Measurements from ENCODE around the gene SAG. TPM values are rescaled to one million over a fixed set of nuclear protein-coding genes. Genes with fewer than 3 reads are reported as not detected.
A peak's percentile ranks its signal among the peaks of the same experiment; 100 is the strongest.

The SAG gene
- total and polyA plus RNA-seq, 2 experiments from 2014 or later: not detected

Small RNAs within 50 kb of the gene (small RNA-seq; reads per million reads assigned to genes)
- not detected for gene RF00019 (ENCODE audit: low replicate concordance)
- 7.6 reads per million, percentile 95 among the genes with 10 or more reads in this experiment for gene SCARNA5 (ENCODE audit: low replicate concordance)
- gene SCARNA6 (ENCODE audit: low replicate concordance): 18.3 reads per million, percentile 98 among the genes with 10 or more reads in this experiment

Other genes with a start within 250 kb of the SAG start
- 8.0 and 8.3 TPM in 2 replicates for gene INPP5D, start 247.5 kb upstream of the SAG start, total RNA-seq (2014; rRNA removed; shearing (Covaris generic))
- 5.4 and 6.6 TPM in 2 replicates for gene INPP5D, start 247.5 kb upstream of the SAG start, polyA plus RNA-seq (2016; fragmentation: Nextera tagmentation; extraction: Ambion mirVana)
- 31.8 and 37.9 TPM in 2 replicates for gene ATG16L1, start 56.1 kb upstream of the SAG start, total RNA-seq (2014; rRNA removed; shearing (Covaris generic))
- gene ATG16L1, start 56.1 kb upstream of the SAG start, polyA plus RNA-seq (2016; fragmentation: Nextera tagmentation; extraction: Ambion mirVana): 12.3 and 15.3 TPM in 2 replicates
- 20.5 and 23.4 TPM in 2 replicates for gene DGKD, start 46.7 kb downstream of the SAG start, total RNA-seq (2014; rRNA removed; shearing (Covaris generic))
- 10.6 and 11.1 TPM in 2 replicates for gene DGKD, start 46.7 kb downstream of the SAG start, polyA plus RNA-seq (2016; fragmentation: Nextera tagmentation; extraction: Ambion mirVana)